ENCODE data around the gene ATAD3A.

DNA sequence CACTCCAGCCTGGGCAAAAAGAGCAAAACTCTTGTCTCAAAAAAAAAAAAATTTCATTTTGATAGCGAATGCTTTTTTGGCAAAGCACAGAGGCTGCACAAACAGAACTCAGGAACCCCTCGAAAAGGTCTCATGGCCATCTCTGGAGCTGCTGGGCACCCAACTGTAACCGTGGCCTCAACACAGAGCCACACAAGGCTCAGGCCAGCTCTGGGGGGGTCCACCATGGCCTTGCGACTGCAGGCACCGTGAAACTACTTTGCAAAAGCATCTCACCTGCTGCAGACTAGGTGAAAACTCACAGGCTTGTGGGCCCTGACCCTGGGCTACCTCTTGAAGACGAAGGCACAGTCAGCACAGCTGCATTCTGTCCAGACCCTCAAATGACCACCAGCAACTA lies 44.5 kb downstream of the ATAD3A start:
- no peak for TF ChIP-seq POLR2A (IDR thresholded peaks at IDR 0.05)
- TF ChIP-seq POLR2AphosphoS5 (IDR thresholded peaks at IDR 0.05) = no peak
- TF ChIP-seq CTCF (IDR thresholded peaks at IDR 0.05) = no peak
